CD4-positive, alpha-beta memory T cell (primary cell): ENCODE data around the gene MAOA. TPM values are rescaled to one million over a fixed set of nuclear protein-coding genes. Genes with fewer than 3 reads are reported as not detected.
"Not testable (repeated sequence)": the region's sequence is repeated elsewhere in the genome, so short reads cannot be mapped to it uniquely, and the experiment has no call there.

ENCODE experiments used
- CTCF ChIA-PET: fragments of 350-600 bp; sonication (Branson Sonifier 250); formaldehyde crosslinking; loops from one replicate; lab custom pipeline; 2021; ENCODE audit warnings: inconsistent platforms; ENCODE audit not compliant: partially characterized antibody; lab: Charles Lee
- POLR2A ChIA-PET: fragments of 350-600 bp; sonication (Branson Sonifier 250); formaldehyde crosslinking; loops from one replicate; lab custom pipeline; 2021; ENCODE audit not compliant: partially characterized antibody; lab: Charles Lee
- DNase-seq, 5 donors: peaks; one replicate each; pipeline versions ENCODE4 v3.0.0 to v3.0.0-alpha.2; 2020 to 2022; ENCODE audit warnings: mixed read lengths in 1 of 5
- H3K27ac ChIP-seq: one replicate; pipeline ENCODE4 v1.7.0; 2013; ENCODE audit warnings: low read depth, low read length
- H3K27me3 ChIP-seq: 2 replicates; pipeline ENCODE4 v1.7.0; 2013; ENCODE audit warnings: mild to moderate bottlenecking, low read length, moderate library complexity; ENCODE audit not compliant: insufficient read depth
- H3K36me3 ChIP-seq: 2 replicates; pipeline ENCODE4 v1.7.0; 2013; ENCODE audit warnings: mild to moderate bottlenecking, low read length, moderate library complexity; ENCODE audit not compliant: insufficient read depth
- H3K4me1 ChIP-seq: 2 replicates; pipeline ENCODE4 v1.7.0; 2013; ENCODE audit warnings: mild to moderate bottlenecking, low read length, moderate library complexity; ENCODE audit not compliant: insufficient read depth
- H3K4me3 ChIP-seq, 2 donors: one replicate each; pipeline ENCODE4 v1.7.0; 2013; ENCODE audit warnings: low read length in 2 of 2, mild to moderate bottlenecking in 1 of 2
- H3K9me3 ChIP-seq, 2 donors: one replicate each; pipeline ENCODE4 v1.7.0; 2013; ENCODE audit warnings: low read length in 2 of 2, control low read depth in 1 of 2; ENCODE audit not compliant: control insufficient read depth in 1 of 2
- H3K27ac Mint-ChIP-seq, 7 donors: one replicate each; pipeline ENCODE4 v1.8.0; 2020 to 2021; ENCODE audit warnings: mixed read lengths in 7 of 7, mild to moderate bottlenecking in 6 of 7, inconsistent platforms in 3 of 7, moderate library complexity in 3 of 7
- H3K27me3 Mint-ChIP-seq, 2 donors: one replicate each; pipeline ENCODE4 v1.8.0; 2020 to 2021; ENCODE audit warnings: mixed read lengths in 2 of 2
- H3K36me3 Mint-ChIP-seq, 2 donors: one replicate each; pipeline ENCODE4 v1.8.0; 2020 to 2021; ENCODE audit warnings: mixed read lengths in 2 of 2, inconsistent platforms in 1 of 2, mild to moderate bottlenecking in 1 of 2
- H3K4me1 Mint-ChIP-seq, 4 donors: one replicate each; pipeline ENCODE4 v1.8.0; 2020 to 2021; ENCODE audit warnings: mixed read lengths in 4 of 4, mild to moderate bottlenecking in 1 of 4
- H3K4me3 Mint-ChIP-seq, 8 donors: one replicate each; pipeline ENCODE4 v1.8.0; 2020 to 2021; ENCODE audit warnings: mixed read lengths in 8 of 8, mild to moderate bottlenecking in 7 of 8, moderate library complexity in 6 of 8, inconsistent platforms in 3 of 8
- H3K9me3 Mint-ChIP-seq, 8 donors: one replicate each; pipeline ENCODE4 v1.8.0; 2020 to 2021; ENCODE audit warnings: mixed read lengths in 8 of 8, mild to moderate bottlenecking in 5 of 8, inconsistent platforms in 3 of 8, moderate library complexity in 1 of 8
- intact Hi-C: fragments of 100-400 bp; cut with micrococcal nuclease; formaldehyde crosslinking; loops from one replicate; pipeline ENCODE4 v1.15.1; 2023
- polyA plus RNA-seq, 2 donors: library from polyadenylated mRNA; unstranded; fragments of 300-500 nt; fragmentation: Illumina TruSeq; gene quantifications; one replicate each; pipeline ENCODE4 v1.2.3, GENCODE V29; 2021
- total RNA-seq, 2 experiments: library from RNA; stranded (reverse); gene quantifications; one replicate each; pipeline ENCODE4 v1.2.3, GENCODE V29; 2021

The MAOA gene
- total and polyA plus RNA-seq, 4 experiments from 2014 or later = 0.09 to 6.2 TPM; not detected in 2

- no peaks in the 10 kb centered on the region for H3K36me3 ChIP-seq
- Mint-ChIP-seq H3K27ac (no peak overlapping the region), H3K27me3 (peaks cover 0 to 4% of the 10 kb centered on the region in 2 donors), H3K4me1 (no peaks in the 10 kb centered on the region), H3K9me3 (no peaks in the 10 kb centered on the region), H3K36me3 (no peaks in the 10 kb centered on the region), H3K4me3 (no peak overlapping the region)
- no peak overlapping the region for H3K4me3 ChIP-seq
- intact Hi-C loops = no loop called here
- CTCF ChIA-PET = no interaction called here
- no peaks in the 10 kb centered on the region for H3K4me1 ChIP-seq
- POLR2A ChIA-PET = no interaction called here
- H3K27ac ChIP-seq = no peak overlapping the region
- no peaks in the 10 kb centered on the region for H3K27me3 ChIP-seq
- DNase-seq = no peak
- H3K9me3 ChIP-seq = no peaks in the 10 kb centered on the region
Observed at GRCh38 chrX:43663173-43663572, 7.1 kb downstream of the MAOA start.

GRCh38 chrX:43664258-43664657, 8.2 kb downstream of the MAOA start:
- Mint-ChIP-seq H3K27ac (no peak overlapping the region), H3K4me3 (no peak overlapping the region), H3K4me1 (no peaks in the 10 kb centered on the region), H3K36me3 (no peaks in the 10 kb centered on the region), H3K27me3 (peaks cover 0 to 4% of the 10 kb centered on the region in 2 donors), H3K9me3 (no peaks in the 10 kb centered on the region)
- no peak overlapping the region for H3K27ac ChIP-seq
- ChIA-PET POLR2A (no interaction called here), CTCF (no interaction called here)
- H3K9me3 ChIP-seq = no peaks in the 10 kb centered on the region
- no peaks in the 10 kb centered on the region for H3K27me3 ChIP-seq
- no peaks in the 10 kb centered on the region for H3K4me1 ChIP-seq
- H3K36me3 ChIP-seq = no peaks in the 10 kb centered on the region
- no peak overlapping the region for H3K4me3 ChIP-seq
- intact Hi-C loops = no loop called here
- no peak for DNase-seq

- no peaks in the 10 kb centered on the region for H3K9me3 ChIP-seq
- Mint-ChIP-seq H3K27me3 (peaks cover 2 to 4% of the 10 kb centered on the region in 2 donors), H3K9me3 (peaks cover 0 to 2% (median 0%) of the 10 kb centered on the region in 8 donors), H3K36me3 (no peaks in the 10 kb centered on the region), H3K27ac (no peak overlapping the region), H3K4me1 (no peaks in the 10 kb centered on the region), H3K4me3 (no peak overlapping the region)
- DNase-seq = no peak
- intact Hi-C loops = no loop called here
- H3K4me3 ChIP-seq = no peak overlapping the region
- no peaks in the 10 kb centered on the region for H3K27me3 ChIP-seq
- ChIA-PET CTCF (no interaction called here), POLR2A (no interaction called here)
- H3K36me3 ChIP-seq = no peaks in the 10 kb centered on the region
- H3K27ac ChIP-seq = no peak overlapping the region
- no peaks in the 10 kb centered on the region for H3K4me1 ChIP-seq
Observed at GRCh38 chrX:43664708-43665107, 8.6 kb downstream of the MAOA start.

GRCh38 chrX:43666311-43666912, 10.3 kb downstream of the MAOA start:
- no peaks in the 10 kb centered on the region for H3K27me3 ChIP-seq
- Mint-ChIP-seq H3K36me3 (no peaks in the 10 kb centered on the region), H3K4me1 (no peaks in the 10 kb centered on the region)

GRCh38 chrX:43675965-43676628, 20.0 kb downstream of the MAOA start:
- H3K4me3 Mint-ChIP-seq, H3K36me3 ChIP-seq, H3K4me1 ChIP-seq, H3K4me1 Mint-ChIP-seq, H3K36me3 Mint-ChIP-seq, H3K4me3 ChIP-seq, intact Hi-C loops, H3K9me3 Mint-ChIP-seq, H3K9me3 ChIP-seq, H3K27me3 ChIP-seq, H3K27ac ChIP-seq, H3K27me3 Mint-ChIP-seq, CTCF ChIA-PET, POLR2A ChIA-PET: not testable (repeated sequence)
- peak overlapping the region in 1 of 7 donors; percentile 67 for H3K27ac Mint-ChIP-seq
- peak in 2 of 5 donors; percentile 4 to 33 for DNase-seq

More at GRCh38 chrX:43666311-43666912, 10.3 kb downstream of the MAOA start:
- Histone ChIP-seq H3K9me3 (no peaks in the 10 kb centered on the region), H3K4me1 (no peaks in the 10 kb centered on the region), H3K36me3 (no peaks in the 10 kb centered on the region), H3K27ac (no peak overlapping the region), H3K4me3 (no peak overlapping the region)
- no peak for DNase-seq
- H3K4me3 Mint-ChIP-seq = no peak overlapping the region
- intact Hi-C loops = no loop called here
- H3K9me3 Mint-ChIP-seq = peaks cover 0 to 2% (median 0%) of the 10 kb centered on the region in 8 donors
- ChIA-PET POLR2A (no interaction called here), CTCF (no interaction called here)
- H3K27ac Mint-ChIP-seq = no peak overlapping the region
- peaks cover 2 to 4% of the 10 kb centered on the region in 2 donors for H3K27me3 Mint-ChIP-seq

GRCh38 chrX:43676971-43677572, 21.0 kb downstream of the MAOA start:
- Mint-ChIP-seq H3K36me3 (no peaks in the 10 kb centered on the region), H3K4me3 (no peak overlapping the region), H3K4me1 (peaks cover 0 to 6% (median 2%) of the 10 kb centered on the region in 4 donors), H3K9me3 (no peaks in the 10 kb centered on the region), H3K27me3 (no peaks in the 10 kb centered on the region), H3K27ac (peak overlapping the region in 1 of 7 donors; percentile 67)
- no peak overlapping the region for H3K27ac ChIP-seq
- CTCF ChIA-PET = no interaction called here
- H3K9me3 ChIP-seq = no peaks in the 10 kb centered on the region
- intact Hi-C loops = no loop called here
- H3K27me3 ChIP-seq = no peaks in the 10 kb centered on the region
- H3K36me3 ChIP-seq = no peaks in the 10 kb centered on the region
- H3K4me3 ChIP-seq = no peak overlapping the region
- peak; percentile 14 to 66 (median 30) for DNase-seq
- POLR2A ChIA-PET = no interaction called here
- H3K4me1 ChIP-seq = no peaks in the 10 kb centered on the region

- POLR2A ChIA-PET = no interaction called here
- H3K4me1 ChIP-seq = no peaks in the 10 kb centered on the region
Observed at GRCh38 chrX:43677993-43678392, 21.9 kb downstream of the MAOA start.

More at GRCh38 chrX:43677993-43678392, 21.9 kb downstream of the MAOA start:
- H3K27me3 ChIP-seq = no peaks in the 10 kb centered on the region
- Mint-ChIP-seq H3K36me3 (no peaks in the 10 kb centered on the region), H3K4me1 (peaks cover 0 to 6% (median 2%) of the 10 kb centered on the region in 4 donors), H3K27me3 (no peaks in the 10 kb centered on the region), H3K9me3 (no peaks in the 10 kb centered on the region), H3K4me3 (no peak overlapping the region), H3K27ac (peak overlapping the region in 1 of 7 donors; percentile 67)
- intact Hi-C loops = no loop called here
- H3K9me3 ChIP-seq = no peaks in the 10 kb centered on the region
- DNase-seq = peak in 1 of 5 donors; percentile 11
- CTCF ChIA-PET = no interaction called here
- H3K27ac ChIP-seq = no peak overlapping the region
- no peak overlapping the region for H3K4me3 ChIP-seq
- H3K36me3 ChIP-seq = no peaks in the 10 kb centered on the region
